HG03060 (cell line): ENCODE data around the gene CISTR.
"Not testable (repeated sequence)": the region's sequence is repeated elsewhere in the genome, so short reads cannot be mapped to it uniquely, and the experiment has no call there.

ENCODE experiments used
- ATAC-seq: cut with Tn5 transposase; IDR thresholded peaks from one replicate; pipeline ENCODE4 v1.9.1; 2021; ENCODE audit warnings: low read depth, moderate number of reproducible peaks; ENCODE audit not compliant: unreplicated experiment

Gene CISTR

GRCh38 chr12:53751336-53752191, at the start of gene CISTR:
Gene CISTR, minus strand, starts transcription at chr12:53751979.
- ATAC-seq, result no peak

GRCh38 chr12:53798575-53798974, 46.8 kb upstream of the CISTR start:
- ATAC-seq, result no peak

GRCh38 chr12:53795927-53796326, 44.1 kb upstream of the CISTR start:
- no peak for ATAC-seq

- ATAC-seq, result no peak
Measured at GRCh38 chr12:53793221-53793620, 41.4 kb upstream of the CISTR start.

GRCh38 chr12:53791735-53792326, 40.1 kb upstream of the CISTR start:
- no peak for ATAC-seq

GRCh38 chr12:53789570-53789969, 37.8 kb upstream of the CISTR start:
- no peak for ATAC-seq

GRCh38 chr12:53788892-53789291, 37.1 kb upstream of the CISTR start:
- no peak for ATAC-seq

GRCh38 chr12:53786411-53786810, 34.6 kb upstream of the CISTR start:
- no peak for ATAC-seq

- ATAC-seq, result no peak
Measured at GRCh38 chr12:53785161-53785560, 33.4 kb upstream of the CISTR start.

GRCh38 chr12:53782093-53782703, 30.4 kb upstream of the CISTR start:
- ATAC-seq, result no peak

GRCh38 chr12:53781228-53781801, 29.5 kb upstream of the CISTR start:
- no peak for ATAC-seq

- ATAC-seq, result no peak
Measured at GRCh38 chr12:53780323-53780722, 28.5 kb upstream of the CISTR start.

GRCh38 chr12:53779679-53780078, 27.9 kb upstream of the CISTR start:
- not testable (repeated sequence) for ATAC-seq

- no peak for ATAC-seq
Measured at GRCh38 chr12:53777936-53778644, 26.3 kb upstream of the CISTR start.

- no peak for ATAC-seq
Measured at GRCh38 chr12:53777412-53777811, 25.6 kb upstream of the CISTR start.

GRCh38 chr12:53776872-53777271, 25.1 kb upstream of the CISTR start:
- no peak for ATAC-seq

GRCh38 chr12:53775478-53776145, 23.8 kb upstream of the CISTR start:
- no peak for ATAC-seq

GRCh38 chr12:53770281-53770680, 18.5 kb upstream of the CISTR start:
- ATAC-seq, result no peak

- no peak for ATAC-seq
Measured at GRCh38 chr12:53768976-53769375, 17.2 kb upstream of the CISTR start.

- ATAC-seq, result no peak
Measured at GRCh38 chr12:53766881-53767280, 15.1 kb upstream of the CISTR start.
